Muscle of arm (tissue), 12 donors: ENCODE measurements around the gene FMC1. TPM values are rescaled to one million over a fixed set of nuclear protein-coding genes. Genes with fewer than 3 reads are reported as not detected.
"Not testable (repeated sequence)": the region's sequence is repeated elsewhere in the genome, so short reads cannot be mapped to it uniquely, and the experiment has no call there.

Source experiments
- DNase-seq: peaks from one replicate; pipeline ENCODE4 v3.0.0-alpha.2; 2013
- polyA plus RNA-seq, 12 donors: library from polyadenylated mRNA; unstranded; fragments of 120-200 nt; gene quantifications; one replicate each; pipeline ENCODE4 v1.2.1, GENCODE V29; 2013; ENCODE audit not compliant: insufficient read length in 12 of 12

Gene FMC1
- polyA plus RNA-seq, 12 donors, result 5.3 to 23.6 (median 18.2) TPM; not detected in 2

GRCh38 chr7:139334399-139335150 is 6.6 kb upstream of the FMC1 start:
- DNase-seq, result no peak

GRCh38 chr7:139339025-139339424 is 2.1 kb upstream of the FMC1 start:
- DNase-seq, result no peak

- no peak for DNase-seq
These were observed 1.5 kb upstream of the FMC1 start for GRCh38 chr7:139339698-139340036.

- peak; percentile 100 for DNase-seq
These were observed 915 bp upstream of the FMC1 start for GRCh38 chr7:139340037-139340807.

- DNase-seq, result no peak
These were observed 404 bp upstream of the FMC1 start for GRCh38 chr7:139340808-139341057.

GRCh38 chr7:139341776-139342226 is 664 bp downstream of the FMC1 start:
- DNase-seq, result no peak

- no peak for DNase-seq
These were observed 3.9 kb downstream of the FMC1 start for GRCh38 chr7:139345042-139345441.

GRCh38 chr7:139351027-139351426 is 9.9 kb downstream of the FMC1 start:
- DNase-seq, result no peak

GRCh38 chr7:139354729-139355128 is 13.6 kb downstream of the FMC1 start:
- DNase-seq, result no peak

GRCh38 chr7:139355320-139355719 is 14.2 kb downstream of the FMC1 start:
- DNase-seq, result no peak

- DNase-seq, result not testable (repeated sequence)
These were observed 16.8 kb downstream of the FMC1 start for GRCh38 chr7:139357729-139358506.

- no peak for DNase-seq
These were observed 17.6 kb downstream of the FMC1 start for GRCh38 chr7:139358541-139359365.

- DNase-seq, result peak; percentile 100
These were observed 18.5 kb downstream of the FMC1 start, which contains the start of gene LUC7L2 for GRCh38 chr7:139359366-139360209. Gene LUC7L2, plus strand, starts transcription at chr7:139359894. Its CDS starts 368 bp downstream, at chr7:139360262.

GRCh38 chr7:139360210-139360947 is 19.2 kb downstream of the FMC1 start:
- DNase-seq, result peak; percentile 95

- no peak for DNase-seq
These were observed 19.8 kb downstream of the FMC1 start for GRCh38 chr7:139360948-139361307.

GRCh38 chr7:139361523-139361922 is 20.4 kb downstream of the FMC1 start:
- no peak for DNase-seq

- DNase-seq, result no peak
These were observed 21.2 kb downstream of the FMC1 start for GRCh38 chr7:139362302-139362701.

- no peak for DNase-seq
These were observed 21.8 kb downstream of the FMC1 start for GRCh38 chr7:139362981-139363380.

GRCh38 chr7:139365336-139365735 is 24.2 kb downstream of the FMC1 start:
- DNase-seq, result no peak

GRCh38 chr7:139366400-139366799 is 25.3 kb downstream of the FMC1 start:
- DNase-seq, result no peak
